ENCODE data around the gene WARS2.
A peak's percentile ranks its signal among the peaks of the same experiment; 100 is the strongest.

WARS2 gene

DNA sequence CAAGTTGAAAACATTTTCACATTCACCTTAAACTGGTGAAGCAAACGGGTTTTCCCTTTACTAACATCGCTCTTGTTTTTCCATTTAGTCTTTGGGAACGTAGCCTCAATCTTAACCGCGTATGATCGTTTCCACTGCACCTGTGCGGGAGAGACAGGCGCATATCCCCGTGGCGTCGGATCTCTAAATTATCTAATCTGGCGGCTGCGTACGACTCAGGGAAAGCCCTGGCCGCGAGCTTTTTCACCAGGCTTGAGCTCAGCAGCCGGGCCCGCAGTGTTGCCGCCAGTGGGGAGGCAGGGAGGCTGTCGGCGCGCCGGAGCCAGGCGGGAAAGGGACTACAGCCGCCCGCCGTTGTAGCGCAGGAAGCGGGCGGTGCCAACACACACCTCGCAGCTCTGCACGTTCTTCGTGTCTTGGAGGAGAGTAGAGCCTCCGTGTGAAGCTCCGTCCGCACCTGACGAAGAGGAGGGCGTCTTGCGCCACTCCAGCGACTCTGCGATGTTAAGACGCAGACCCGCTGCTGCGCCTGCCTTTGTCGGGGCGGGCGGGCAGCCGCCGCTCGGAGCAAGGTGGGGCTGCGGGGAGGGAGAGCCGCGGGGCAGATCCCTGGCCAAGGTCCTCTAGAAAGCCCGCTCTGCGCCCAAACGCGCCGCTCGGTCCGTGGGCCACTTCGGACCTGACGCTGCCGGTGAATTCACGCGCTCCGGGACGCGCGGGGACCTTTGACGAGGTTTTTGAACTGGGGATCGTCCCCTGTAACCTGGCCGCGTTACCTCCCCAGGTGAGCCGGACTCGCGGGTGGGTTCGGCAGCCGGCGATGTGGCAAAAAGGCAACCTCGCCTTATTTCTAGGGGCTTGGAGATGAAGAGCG, 133.8 kb downstream of the WARS2 start:
- no peak overlapping the region for H3K14ac ChIP-seq (ENCODE audit: low read length)
- WGBS (ENCODE audit: extremely low coverage, insufficient coverage, insufficient read length), result no CpG with 5 or more reads among the region's 81 CpGs
- DNase-seq, result peak; percentile 8 to 53
- H2AK5ac ChIP-seq (ENCODE audit: low read length), result no peak overlapping the region
- H2BK120ac ChIP-seq (ENCODE audit: insufficient read depth, low read length, poor library complexity), result no peak overlapping the region
- H3K36me3 ChIP-seq (ENCODE audit: control insufficient read depth in 1 of 2, insufficient read depth in 2 of 2, low read length in 2 of 2), result no peaks in the 10 kb centered on the region
- H3K79me1 ChIP-seq (ENCODE audit: low read length), result peaks cover 11% of the 10 kb centered on the region
- H4K91ac ChIP-seq (ENCODE audit: low read depth, low read length), result no peak overlapping the region
- H3K27me3 ChIP-seq (ENCODE audit: insufficient read depth, low read length), result peaks cover 44% of the 10 kb centered on the region
- peaks cover 2% of the 10 kb centered on the region for H3K79me2 ChIP-seq (ENCODE audit: control insufficient read depth, insufficient read depth, low read length, poor library complexity)
- H3K9me3 ChIP-seq (ENCODE audit: insufficient read depth, low read depth, low read length), result peaks cover 7% of the 10 kb centered on the region
- peak overlapping the region; percentile 62 for H3K4me3 ChIP-seq (ENCODE audit: low read depth, low read length)
- H3K9ac ChIP-seq (ENCODE audit: low read length), result no peak overlapping the region
- peak overlapping the region; percentile 45 for H3K4me2 ChIP-seq (ENCODE audit: low read length)
- no peak overlapping the region for H2BK5ac ChIP-seq (ENCODE audit: low read depth, low read length, poor library complexity)
- peak overlapping the region; percentile 4 for H2AFZ ChIP-seq (ENCODE audit: insufficient read depth, low read length, poor library complexity)
- H3K4me1 ChIP-seq (ENCODE audit: control insufficient read depth in 1 of 2, insufficient read depth in 2 of 2, low read length in 2 of 2), result peaks cover 25 to 29% of the 10 kb centered on the region in 2 experiments
- H3K23ac ChIP-seq (ENCODE audit: low read length), result no peak overlapping the region
- no peak overlapping the region for H2BK12ac ChIP-seq (ENCODE audit: low read length)
- H4K12ac ChIP-seq (ENCODE audit: low read depth, low read length), result no peak overlapping the region
- H3K27ac ChIP-seq (ENCODE audit: low read depth, low read length), result no peak overlapping the region
- H3K18ac ChIP-seq (ENCODE audit: low read length), result no peak overlapping the region
- H3K4ac ChIP-seq (ENCODE audit: low read depth, low read length), result no peak overlapping the region
- H4K8ac ChIP-seq (ENCODE audit: low read depth, low read length), result no peak overlapping the region

- WGBS (ENCODE audit: extremely low coverage, insufficient coverage, insufficient read length), result no CpG with 5 or more reads among the region's 17 CpGs
- Histone ChIP-seq H2BK120ac (ENCODE audit: insufficient read depth, low read length, poor library complexity) (no peak overlapping the region), H4K91ac (ENCODE audit: low read depth, low read length) (no peak overlapping the region)
Measured at GRCh38 chr1:119005724-119006405, 134.6 kb downstream of the WARS2 start.

DNA sequence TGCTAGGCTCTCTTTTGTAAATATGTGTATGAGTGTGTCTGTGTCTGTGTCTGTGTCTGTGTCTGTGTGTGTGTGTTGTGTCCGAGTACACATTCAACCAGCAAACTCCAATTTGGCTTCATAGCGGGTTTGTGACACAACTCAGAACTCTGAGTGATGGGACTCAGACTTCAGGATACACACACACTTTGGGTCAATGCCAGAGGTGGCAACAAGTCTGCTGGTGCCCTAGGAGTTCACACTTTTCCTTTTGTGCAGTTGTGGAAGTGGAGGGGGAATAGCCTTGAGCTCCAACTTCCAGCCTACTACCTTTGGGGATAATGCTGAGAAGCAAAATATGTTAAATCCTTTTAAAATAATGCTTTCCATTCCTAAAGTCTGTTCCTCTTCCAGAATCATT, 135.7 kb downstream of the WARS2 start:
- Histone ChIP-seq H4K8ac (ENCODE audit: low read depth, low read length) (no peak overlapping the region), H3K27ac (ENCODE audit: low read depth, low read length) (no peak overlapping the region), H2BK12ac (ENCODE audit: low read length) (no peak overlapping the region), H3K4ac (ENCODE audit: low read depth, low read length) (no peak overlapping the region), H3K18ac (ENCODE audit: low read length) (no peak overlapping the region), H3K27me3 (ENCODE audit: insufficient read depth, low read length) (peaks cover 61% of the 10 kb centered on the region), H3K4me2 (ENCODE audit: low read length) (no peak overlapping the region), H4K91ac (ENCODE audit: low read depth, low read length) (no peak overlapping the region), H3K9me3 (ENCODE audit: insufficient read depth, low read depth, low read length) (peaks cover 9% of the 10 kb centered on the region), H3K4me1 (ENCODE audit: control insufficient read depth in 1 of 2, insufficient read depth in 2 of 2, low read length in 2 of 2) (peaks cover 37 to 40% of the 10 kb centered on the region in 2 experiments), H2BK5ac (ENCODE audit: low read depth, low read length, poor library complexity) (no peak overlapping the region), H3K79me1 (ENCODE audit: low read length) (peaks cover 11% of the 10 kb centered on the region), H2AFZ (ENCODE audit: insufficient read depth, low read length, poor library complexity) (no peak overlapping the region), H3K36me3 (ENCODE audit: control insufficient read depth in 1 of 2, insufficient read depth in 2 of 2, low read length in 2 of 2) (no peaks in the 10 kb centered on the region), H4K12ac (ENCODE audit: low read depth, low read length) (no peak overlapping the region), H2BK120ac (ENCODE audit: insufficient read depth, low read length, poor library complexity) (no peak overlapping the region), H3K9ac (ENCODE audit: low read length) (no peak overlapping the region), H2AK5ac (ENCODE audit: low read length) (no peak overlapping the region), H3K23ac (ENCODE audit: low read length) (no peak overlapping the region), H3K4me3 (ENCODE audit: low read depth, low read length) (no peak overlapping the region), H3K79me2 (ENCODE audit: control insufficient read depth, insufficient read depth, low read length, poor library complexity) (peaks cover 2% of the 10 kb centered on the region), H3K14ac (ENCODE audit: low read length) (no peak overlapping the region)
- no CpG with 5 or more reads among the region's 2 CpGs for WGBS (ENCODE audit: extremely low coverage, insufficient coverage, insufficient read length)
- no peak for DNase-seq

More at GRCh38 chr1:119005724-119006405, 134.6 kb downstream of the WARS2 start:
- Histone ChIP-seq H4K8ac (ENCODE audit: low read depth, low read length) (no peak overlapping the region), H3K9ac (ENCODE audit: low read length) (no peak overlapping the region), H3K9me3 (ENCODE audit: insufficient read depth, low read depth, low read length) (peaks cover 7% of the 10 kb centered on the region), H3K27me3 (ENCODE audit: insufficient read depth, low read length) (peaks cover 50% of the 10 kb centered on the region), H4K12ac (ENCODE audit: low read depth, low read length) (no peak overlapping the region), H3K4me1 (ENCODE audit: control insufficient read depth in 1 of 2, insufficient read depth in 2 of 2, low read length in 2 of 2) (peaks cover 31 to 36% of the 10 kb centered on the region in 2 experiments), H2AFZ (ENCODE audit: insufficient read depth, low read length, poor library complexity) (no peak overlapping the region), H3K4me3 (ENCODE audit: low read depth, low read length) (no peak overlapping the region), H3K4ac (ENCODE audit: low read depth, low read length) (no peak overlapping the region), H3K23ac (ENCODE audit: low read length) (no peak overlapping the region), H3K18ac (ENCODE audit: low read length) (no peak overlapping the region), H3K79me2 (ENCODE audit: control insufficient read depth, insufficient read depth, low read length, poor library complexity) (peaks cover 2% of the 10 kb centered on the region), H2AK5ac (ENCODE audit: low read length) (no peak overlapping the region), H2BK12ac (ENCODE audit: low read length) (no peak overlapping the region), H3K27ac (ENCODE audit: low read depth, low read length) (no peak overlapping the region), H3K14ac (ENCODE audit: low read length) (no peak overlapping the region), H3K4me2 (ENCODE audit: low read length) (no peak overlapping the region), H3K36me3 (ENCODE audit: control insufficient read depth in 1 of 2, insufficient read depth in 2 of 2, low read length in 2 of 2) (no peaks in the 10 kb centered on the region), H2BK5ac (ENCODE audit: low read depth, low read length, poor library complexity) (no peak overlapping the region), H3K79me1 (ENCODE audit: low read length) (peaks cover 11% of the 10 kb centered on the region)
- no peak for DNase-seq

DNA sequence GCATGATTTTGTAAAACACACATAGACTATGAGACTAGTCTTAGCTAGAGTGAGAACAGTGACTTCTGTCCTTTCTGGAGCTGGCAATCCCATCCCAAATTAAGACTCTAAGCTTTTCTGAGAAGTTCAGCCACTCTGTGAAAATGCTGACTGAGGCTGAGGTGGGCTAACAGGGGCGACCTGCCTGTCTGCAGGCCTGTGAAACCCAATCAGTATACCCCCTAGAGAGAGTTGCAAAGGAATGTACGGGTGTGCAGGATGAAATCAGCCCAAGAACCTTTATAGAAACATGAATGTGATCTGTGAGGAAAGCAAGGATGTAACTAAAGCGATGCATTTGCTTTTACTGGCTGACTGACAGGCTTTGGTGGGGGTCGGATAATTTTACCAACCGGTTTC, 136.3 kb downstream of the WARS2 start:
- Histone ChIP-seq H3K4me2 (ENCODE audit: low read length) (no peak overlapping the region), H3K4me3 (ENCODE audit: low read depth, low read length) (no peak overlapping the region), H3K27ac (ENCODE audit: low read depth, low read length) (no peak overlapping the region), H3K14ac (ENCODE audit: low read length) (no peak overlapping the region), H3K27me3 (ENCODE audit: insufficient read depth, low read length) (peaks cover 68% of the 10 kb centered on the region), H2BK5ac (ENCODE audit: low read depth, low read length, poor library complexity) (no peak overlapping the region), H3K79me2 (ENCODE audit: control insufficient read depth, insufficient read depth, low read length, poor library complexity) (peaks cover 2% of the 10 kb centered on the region), H3K23ac (ENCODE audit: low read length) (no peak overlapping the region), H3K4me1 (ENCODE audit: control insufficient read depth in 1 of 2, insufficient read depth in 2 of 2, low read length in 2 of 2) (peaks cover 37 to 40% of the 10 kb centered on the region in 2 experiments), H2BK12ac (ENCODE audit: low read length) (no peak overlapping the region), H3K9me3 (ENCODE audit: insufficient read depth, low read depth, low read length) (peaks cover 11% of the 10 kb centered on the region), H3K4ac (ENCODE audit: low read depth, low read length) (no peak overlapping the region), H2AK5ac (ENCODE audit: low read length) (no peak overlapping the region), H2AFZ (ENCODE audit: insufficient read depth, low read length, poor library complexity) (no peak overlapping the region), H4K91ac (ENCODE audit: low read depth, low read length) (no peak overlapping the region), H2BK120ac (ENCODE audit: insufficient read depth, low read length, poor library complexity) (no peak overlapping the region), H4K8ac (ENCODE audit: low read depth, low read length) (no peak overlapping the region), H3K79me1 (ENCODE audit: low read length) (peaks cover 11% of the 10 kb centered on the region), H3K18ac (ENCODE audit: low read length) (no peak overlapping the region), H3K36me3 (ENCODE audit: control insufficient read depth in 1 of 2, insufficient read depth in 2 of 2, low read length in 2 of 2) (no peaks in the 10 kb centered on the region), H4K12ac (ENCODE audit: low read depth, low read length) (no peak overlapping the region), H3K9ac (ENCODE audit: low read length) (no peak overlapping the region)
- WGBS (ENCODE audit: extremely low coverage, insufficient coverage, insufficient read length), result no CpG with 5 or more reads among the region's 5 CpGs
- DNase-seq, result no peak

Measured in trophoblast cell (in vitro differentiated cells and primary cell).